ENCODE results near the gene GREM2. TPM values are rescaled to one million over a fixed set of nuclear protein-coding genes. Genes with fewer than 3 reads are reported as not detected.

Gene GREM2
- total RNA-seq, 1 experiment from 2014 or later: not detected

GRCh38 chr1:240467895-240468294 lies 144.1 kb downstream of the GREM2 start:
- no peak overlapping the region for H2BK20ac ChIP-seq (ENCODE audit: low read depth, low read length, poor library complexity, severe bottlenecking)
- no peaks in the 10 kb centered on the region for H3K36me3 Mint-ChIP-seq (ENCODE audit: insufficient read depth in 1 of 3, low read depth in 3 of 3)
- no peaks in the 10 kb centered on the region; the same call in 1 of the 2 replicates for H3K4me1 ChIP-seq (ENCODE audit: insufficient read depth, low read length)
- H3K4me2 ChIP-seq (ENCODE audit: insufficient read depth, insufficient read length, low read length): no peak overlapping the region
- H3K79me2 ChIP-seq (ENCODE audit: insufficient read depth, low read length): no peaks in the 10 kb centered on the region
- H3K56ac ChIP-seq (ENCODE audit: insufficient read length, low read depth, low read length): no peak overlapping the region
- H4K20me1 ChIP-seq (ENCODE audit: control insufficient read depth, insufficient read depth, insufficient read length): no peaks in the 10 kb centered on the region
- H2BK5ac ChIP-seq (ENCODE audit: insufficient read length, low read length): no peak overlapping the region
- H4K91ac ChIP-seq (ENCODE audit: insufficient read length, low read depth, low read length): no peak overlapping the region
- no peaks in the 10 kb centered on the region for H3K79me1 ChIP-seq (ENCODE audit: insufficient read depth, low read depth, low read length, poor library complexity, severe bottlenecking)
- no peak overlapping the region for H3K27ac ChIP-seq (ENCODE audit: insufficient read length, low read depth, low read length)
- no peak overlapping the region for H3K18ac ChIP-seq (ENCODE audit: insufficient read length, low read depth, low read length)
- H2BK15ac ChIP-seq (ENCODE audit: low read depth, low read length): no peak overlapping the region
- H4K8ac ChIP-seq (replicated peaks; ENCODE audit: insufficient read length, low read depth, low read length): no peak overlapping the region
- no peak overlapping the region for H2BK12ac ChIP-seq (ENCODE audit: insufficient read length, low read depth, low read length)
- no peak overlapping the region for H3K9ac ChIP-seq (ENCODE audit: extremely low read depth, insufficient read length, low read length)
- no peaks in the 10 kb centered on the region for H3K9me3 ChIP-seq (ENCODE audit: control insufficient read depth, low read depth, low read length)
- H3T11ph ChIP-seq (ENCODE audit: low read length): no peak overlapping the region
- no peak for DNase-seq
- no peak overlapping the region for H2AFZ ChIP-seq (ENCODE audit: low read length)
- no peak overlapping the region for H3K23ac ChIP-seq (ENCODE audit: insufficient read length, low read depth, low read length)
- H3K9me3 Mint-ChIP-seq: no peaks in the 10 kb centered on the region
- H3K14ac ChIP-seq (ENCODE audit: insufficient read depth, low read length): no peak overlapping the region
- no peak overlapping the region for H3K4me3 Mint-ChIP-seq
- peaks cover 14 to 15% of the 10 kb centered on the region in 2 experiments for H3K4me1 Mint-ChIP-seq
- no peak overlapping the region for H2AK5ac ChIP-seq (ENCODE audit: insufficient read length, low read length)
- no peak overlapping the region for H4K5ac ChIP-seq (ENCODE audit: insufficient read length, low read depth, low read length)
- H3K27me3 ChIP-seq (ENCODE audit: insufficient read depth, low read length): no peaks in the 10 kb centered on the region
- no peaks in the 10 kb centered on the region for H3K27me3 Mint-ChIP-seq (ENCODE audit: low read depth)
- H3K23me2 ChIP-seq (ENCODE audit: insufficient read length, low read depth, low read length, poor library complexity, severe bottlenecking): no peaks in the 10 kb centered on the region
- no peak overlapping the region for H3K4ac ChIP-seq (ENCODE audit: low read depth, low read length)
- no peak overlapping the region for H2BK120ac ChIP-seq (ENCODE audit: low read depth, low read length, poor library complexity, severe bottlenecking)
- no peak overlapping the region for H3K27ac Mint-ChIP-seq
- TF ChIP-seq CTCF (conservative IDR thresholded peaks at IDR 0.05): no peak
